Gastroesophageal sphincter (tissue), 3 donors: ENCODE results near the gene HSPBP1.

Experiments used
- CTCF ChIP-seq, 4 experiments: fragments of 200-600 bp in 2 of 4; fragments of 450-650 bp in 2 of 4; sonication (generic) in 1 of 4; IDR thresholded peaks; one replicate each; pipeline ENCODE4 v1.5.1; 2017 to 2019; ENCODE audit warnings: antibody characterized with exemption in 4 of 4, mild to moderate bottlenecking in 2 of 4, moderate library complexity in 2 of 4
- EP300 ChIP-seq: sonication (generic); formaldehyde crosslinking; IDR thresholded peaks from one replicate; pipeline ENCODE4 v1.6.1; 2017; ENCODE audit warnings: antibody characterized with exemption, mild to moderate bottlenecking
- POLR2A ChIP-seq, 2 donors: fragments of 450-650 bp; IDR thresholded peaks; one replicate each; pipeline ENCODE4 v1.6.1; 2017; ENCODE audit warnings: antibody characterized with exemption in 2 of 2, mild to moderate bottlenecking in 2 of 2, moderate library complexity in 1 of 2
- POLR2AphosphoS5 ChIP-seq: sonication (generic); formaldehyde crosslinking; IDR thresholded peaks from one replicate; pipeline ENCODE4 v1.6.1; 2017; ENCODE audit warnings: antibody characterized with exemption

- TF ChIP-seq POLR2AphosphoS5 = no peak
- no peak for TF ChIP-seq CTCF (IDR thresholded peaks at IDR 0.05)
- TF ChIP-seq POLR2A (IDR thresholded peaks at IDR 0.05) = no peak
- TF ChIP-seq EP300 = no peak
These were observed 32.2 kb downstream of the HSPBP1 start for GRCh38 chr19:55247621-55248099.
